K562 (cell line): ENCODE results near the gene RIPOR1. TPM values are rescaled to one million over a fixed set of nuclear protein-coding genes. Genes with fewer than 3 reads are reported as not detected.

Source experiments
- ATAC-seq: fragments of 200-7000 bp; cut with Tn5 transposase; 3 replicates; pipeline ENCODE4 v1.9.1; 2020; ENCODE audit warnings: moderate library complexity
- BruUV-seq: library from RNA; stranded (reverse); fragments of 400-500 nt; replicated peaks from 2 replicates; lab custom pipeline; 2021; lab: Mats Ljungman, UMichigan
- CTCF ChIA-PET: fragments of 300-600 bp; formaldehyde crosslinking; extraction: SDS; loops from one replicate; lab custom pipeline; 2021; ENCODE audit warnings: low intra/inter-chr PET ratio; lab: Yijun Ruan, JAX
- POLR2A ChIA-PET: fragments of 300-600, 350-650 bp; sonication (Branson Sonifier 250); formaldehyde crosslinking; extraction: SDS; loops from one replicate; lab custom pipeline; 2021; ENCODE audit warnings: antibody characterized with exemption, inconsistent platforms; lab: Yijun Ruan, JAX
- DNase-seq, 4 experiments: peaks; one replicate each; pipeline versions ENCODE4 v3.0.0 to v3.0.0-alpha.2; 2011 to 2018; ENCODE audit warnings: low spot score in 3 of 4, mixed read lengths in 3 of 4; ENCODE audit errors: extremely low read depth in 1 of 4
- FAIRE-seq: peaks from 2 replicates; lab custom pipeline; 2011; peaks lifted over from hg19 to GRCh38; lab: Jason Lieb, UNC
- H2AFZ ChIP-seq: 2 replicates; pipeline ENCODE4 v1.6.0; 2011; ENCODE audit warnings: low read depth, low read length, control low read depth, inconsistent platforms
- H3K27ac ChIP-seq: fragments of 200-600 bp; 3 replicates; pipeline ENCODE4 v1.8.0; 2011; ENCODE audit warnings: low read depth, mild to moderate bottlenecking, control low read depth, inconsistent platforms, low read length, moderate library complexity, mixed read lengths; ENCODE audit errors: extremely low read depth
- H3K27me3 ChIP-seq, 2 experiments: fragments of 300-600 bp in 1 of 2; 2 replicates in 1 of 2; 3 replicates in 1 of 2; pipeline versions ENCODE4 v1.6.0 to v1.8.0; 2011; ENCODE audit warnings: inconsistent platforms in 2 of 2, low read length in 2 of 2, mild to moderate bottlenecking in 1 of 2, mixed read lengths in 1 of 2, moderate library complexity in 1 of 2; ENCODE audit not compliant: control insufficient read depth in 2 of 2, insufficient read depth in 2 of 2
- H3K36me3 ChIP-seq: fragments of 300-600 bp; 3 replicates; pipeline ENCODE4 v1.8.0; 2011; ENCODE audit warnings: mild to moderate bottlenecking, low read length, inconsistent platforms; ENCODE audit not compliant: control insufficient read depth, insufficient read depth
- H3K4me1 ChIP-seq, 2 experiments: fragments of 200-600 bp in 1 of 2; replicated peaks in 1 of 2; 2 replicates in 1 of 2; 3 replicates in 1 of 2; pipeline versions ENCODE4 v1.5.1 to v1.8.0; 2011; ENCODE audit warnings: inconsistent platforms in 2 of 2, low read length in 2 of 2, mild to moderate bottlenecking in 1 of 2, mixed read lengths in 1 of 2, moderate library complexity in 1 of 2; ENCODE audit not compliant: control insufficient read depth in 2 of 2, insufficient read depth in 2 of 2
- H3K4me2 ChIP-seq: 2 replicates; pipeline ENCODE4 v1.6.1; 2011; ENCODE audit warnings: low read length, control low read depth, inconsistent platforms, mixed read lengths; ENCODE audit not compliant: insufficient read depth
- H3K4me3 ChIP-seq: fragments of 200-600 bp; sonication (generic), shearing (Covaris generic); 2 replicates; pipeline ENCODE4 v1.5.1; 2016; ENCODE audit warnings: control low read depth, inconsistent platforms
- H3K79me2 ChIP-seq: fragments of 200-600 bp; 3 replicates; pipeline ENCODE4 v1.8.0; 2011; ENCODE audit warnings: low read length, inconsistent platforms; ENCODE audit not compliant: control insufficient read depth, insufficient read depth
- H3K9ac ChIP-seq, 2 experiments: 2 replicates each; pipeline versions ENCODE4 v1.6.0 to v1.6.1; 2011; ENCODE audit warnings: low read depth in 2 of 2, low read length in 2 of 2, control low read depth in 1 of 2, inconsistent platforms in 1 of 2, mild to moderate bottlenecking in 1 of 2, mixed read lengths in 1 of 2; ENCODE audit not compliant: insufficient read depth in 1 of 2
- H3K9me1 ChIP-seq: one replicate; pipeline ENCODE4 v1.6.0; 2011; ENCODE audit warnings: inconsistent platforms, mild to moderate bottlenecking, low read length, moderate library complexity; ENCODE audit not compliant: control insufficient read depth, insufficient read depth
- H3K9me3 ChIP-seq: replicated peaks from 2 replicates; pipeline ENCODE4 v1.5.1; 2011; ENCODE audit warnings: low read depth, low read length, inconsistent platforms; ENCODE audit not compliant: control insufficient read depth, insufficient read depth
- H4K20me1 ChIP-seq: replicated peaks from 2 replicates; pipeline ENCODE4 v1.6.1; 2011; ENCODE audit warnings: low read length, inconsistent platforms, mixed read lengths; ENCODE audit not compliant: control insufficient read depth, insufficient read depth
- CBX3 ChIP-seq, 2 experiments: IDR thresholded peaks; 1 replicate in 1 of 2; 2 replicates in 1 of 2; pipeline ENCODE4 v1.6.1; 2012; ENCODE audit warnings: inconsistent platforms in 2 of 2, low read length in 2 of 2, borderline replicate concordance in 1 of 2, control low read depth in 1 of 2
- HINFP ChIP-seq: fragments of 450-650 bp; conservative IDR thresholded peaks from 2 replicates; pipeline ENCODE4 v1.6.1; 2016; ENCODE audit warnings: missing genetic modification characterization, low read depth, mild to moderate bottlenecking, control low read depth, missing compliant biosample characterization
- JUNB ChIP-seq: fragments of 450-650 bp; formaldehyde crosslinking; conservative IDR thresholded peaks from 2 replicates; pipeline ENCODE4 v1.4.0; 2020; ENCODE audit warnings: mild to moderate bottlenecking
- POLR2G ChIP-seq: fragments of 200-400 bp; formaldehyde crosslinking; IDR thresholded peaks from 2 replicates; pipeline ENCODE4 v1.6.1; 2017; ENCODE audit warnings: low read depth, mild to moderate bottlenecking, antibody characterized with exemption, low read length, moderate library complexity
- TGIF2 ChIP-seq: sonication (generic); formaldehyde crosslinking; IDR thresholded peaks from 2 replicates; pipeline ENCODE4 v1.8.1; 2022; ENCODE audit warnings: mild to moderate bottlenecking, missing genetic modification reagents, moderate library complexity
- ZFP1 ChIP-seq: fragments of 450-650 bp; formaldehyde crosslinking; IDR thresholded peaks from 2 replicates; pipeline ENCODE4 v1.4.0; 2020; ENCODE audit warnings: mild to moderate bottlenecking, mixed read lengths
- ZNF24 ChIP-seq: fragments of 450-650 bp; IDR thresholded peaks from 2 replicates; pipeline ENCODE4 v1.6.1; 2016
- WGBS: fragments of 100-300 bp; shearing (Covaris generic); methylation state at CpG from one replicate; pipeline ENCODE4 v1.1.6; 2016; ENCODE audit warnings: low coverage, mixed read lengths; ENCODE audit not compliant: insufficient coverage; ENCODE audit errors: missing lambda C conversion rate; 5-methylcytosine and 5-hydroxymethylcytosine counted together
- in situ Hi-C: fragments of 300-500 bp; cut with MboI; formaldehyde crosslinking; loops from 4 replicates; pipeline ENCODE4 v1.15.0; 2018; ENCODE audit warnings: inconsistent platforms, mixed read lengths
- intact Hi-C: fragments of 100-400 bp; cut with micrococcal nuclease; formaldehyde crosslinking; loops from 2 replicates; pipeline ENCODE4 v1.14.2; 2022
- polyA plus RNA-seq, 8 experiments: library from polyadenylated mRNA; depleted of rRNA in 4 of 8; stranded (reverse) in 5 of 8; unstranded in 3 of 8; fragments of >200 nt; fragmentation: Nextera tagmentation in 2 of 8; fragmentation: Illumina TruSeq in 1 of 8; extraction: Ambion mirVana in 2 of 8; extraction: Trizol in 1 of 8; gene quantifications; 2 replicates each; pipeline versions ENCODE4 v1.2.1 to v1.2.3, GENCODE V29; 2011 to 2014; ENCODE audit warnings: inconsistent platforms in 1 of 8, missing spikeins in 1 of 8
- total RNA-seq, 7 experiments: library from RNA; depleted of rRNA in 6 of 7; stranded (reverse); fragments of >200 nt in 6 of 7; fragmentation: Illumina TruSeq in 2 of 7; extraction: Trizol in 2 of 7; gene quantifications; 2 replicates each; pipeline versions ENCODE4 v1.2.1 to v1.2.3, GENCODE V29; 2011 to 2021; ENCODE audit warnings: low replicate concordance in 1 of 7

Gene RIPOR1
- total and polyA plus RNA-seq, 9 of the 15 experiments (the other 6 are each of a cell fraction or from before 2014, with no cell fraction given), result 0.36 to 31.1 (median 3.0) TPM

- ChIA-PET CTCF (interaction anchor here (3.5 kb wide), 1 partner anchor 99 kb away, joined by 32 read pairs; the partner anchor contains the start of gene CARMIL2), POLR2A (interaction anchor here (0.6 to 3.7 kb wide), 6 partner anchors 10 to 656 kb away, joined by 3 to 24 read pairs (median 4); partner anchors contain the start of gene CTCF)
- Histone ChIP-seq H3K27ac (no peak overlapping the region), H3K4me2 (no peak overlapping the region), H2AFZ (no peak overlapping the region), H3K9ac (no peak overlapping the region; a peak in 1 of 4 replicates), H3K27me3 (no peaks in the 10 kb centered on the region), H3K9me1 (no peaks in the 10 kb centered on the region), H3K36me3 (peaks cover 51% of the 10 kb centered on the region; the same call in 1 of the 3 replicates), H3K79me2 (no peaks in the 10 kb centered on the region), H3K9me3 (no peaks in the 10 kb centered on the region), H3K4me1 (peaks cover 0 to 30% of the 10 kb centered on the region in 2 experiments; a peak in 2 of 5 replicates), H4K20me1 (peaks cover 5% of the 10 kb centered on the region; the same call in 1 of the 2 replicates), H3K4me3 (no peak overlapping the region)
- ATAC-seq (no peak), FAIRE-seq (no peak), DNase-seq (no peak)
- no TSS peak for BruUV-seq
- in situ Hi-C loops, result no loop called here
- 70% methylated on average over 12 of the region's 15 CpGs for WGBS
- intact Hi-C loops, result no loop called here
- no peak for TF ChIP-seq CBX3 (IDR thresholded peaks at IDR 0.05; ENCODE audit: borderline replicate concordance in 1 of 2, low read length in 2 of 2)
- no peak for TF ChIP-seq ZFP1 (CRISPR knock-in tag)
- no peak for TF ChIP-seq JUNB (CRISPR knock-in tag)
These were observed 16.4 kb downstream of the RIPOR1 start for GRCh38 chr16:67544844-67545664.

- no peak overlapping the region; a peak in 1 of 4 replicates for H3K9ac ChIP-seq
- H2AFZ ChIP-seq, result no peak overlapping the region
- no peaks in the 10 kb centered on the region for H3K79me2 ChIP-seq
- WGBS, result 84% methylated on average over 12 of the region's 14 CpGs
- peaks cover 0 to 29% of the 10 kb centered on the region in 2 experiments; a peak in 2 of 5 replicates for H3K4me1 ChIP-seq
- H3K9me3 ChIP-seq, result no peaks in the 10 kb centered on the region
- H3K9me1 ChIP-seq, result no peaks in the 10 kb centered on the region
- H3K27ac ChIP-seq, result no peak overlapping the region
- TF ChIP-seq POLR2G (peak; percentile 58; the same call in 1 of the 2 replicates), HINFP (tag) (no peak), TGIF2 (CRISPR knock-in tag) (no peak), ZNF24 (no peak)
- no peak overlapping the region for H3K4me2 ChIP-seq
- ChIA-PET POLR2A (interaction anchor here (0.7 to 3.7 kb wide), 2 partner anchors 13 to 16 kb away, joined by 6 to 24 read pairs; partner anchors contain the start of gene CTCF), CTCF (interaction anchor here (1.0 to 3.5 kb wide), 2 partner anchors 17 to 99 kb away, joined by 3 to 32 read pairs; partner anchors contain the start of gene CARMIL2)
- FAIRE-seq (no peak), ATAC-seq (no peak), DNase-seq (no peak)
- H4K20me1 ChIP-seq, result peaks cover 5% of the 10 kb centered on the region; the same call in 1 of the 2 replicates
- H3K27me3 ChIP-seq, result no peaks in the 10 kb centered on the region
- intact Hi-C loops (no loop called here), in situ Hi-C loops (no loop called here)
- BruUV-seq, result no TSS peak
- H3K36me3 ChIP-seq, result peaks cover 46% of the 10 kb centered on the region; the same call in 1 of the 3 replicates
- no peak overlapping the region for H3K4me3 ChIP-seq
These were observed 17.0 kb downstream of the RIPOR1 start for GRCh38 chr16:67545665-67546024.
